ENCODE data around the gene KCNQ5. TPM values are rescaled to one million over a fixed set of nuclear protein-coding genes. Genes with fewer than 3 reads are reported as not detected.

KCNQ5 gene
- polyA plus RNA-seq, 3 donors = not detected

- H3K27ac ChIP-seq (ENCODE audit: low read depth in 1 of 2, low read length in 2 of 2) = no peak overlapping the region
- 100% methylated on average over 2 of the region's 3 CpGs for WGBS (ENCODE audit: insufficient coverage)
- no peaks in the 10 kb centered on the region for H4K20me1 ChIP-seq (ENCODE audit: insufficient read depth, low read length)
- Mint-ChIP-seq H3K27me3 (ENCODE audit: low read depth in 3 of 3) (no peaks in the 10 kb centered on the region), H3K9me3 (peaks cover 0 to 5% (median 0%) of the 10 kb centered on the region in 7 donors), H3K27ac (no peak overlapping the region), H3K36me3 (no peaks in the 10 kb centered on the region), H3K4me1 (no peaks in the 10 kb centered on the region), H3K4me3 (no peak overlapping the region)
- H3K9me3 ChIP-seq (replicated peaks in 1 of 2; ENCODE audit: control insufficient read depth in 1 of 2, insufficient read depth in 1 of 2, low read length in 2 of 2) = peaks cover 0 to 3% of the 10 kb centered on the region in 2 donors
- H3K79me2 ChIP-seq (ENCODE audit: insufficient read depth, low read length) = no peaks in the 10 kb centered on the region
- no peaks in the 10 kb centered on the region for H3K36me3 ChIP-seq (replicated peaks in 1 of 2; ENCODE audit: control insufficient read depth in 1 of 2, insufficient read depth in 2 of 2, low read length in 2 of 2)
- no peak overlapping the region for H2AFZ ChIP-seq (ENCODE audit: insufficient read depth, low read depth, low read length, poor library complexity, severe bottlenecking)
- no peaks in the 10 kb centered on the region for H3K27me3 ChIP-seq (ENCODE audit: control insufficient read depth in 2 of 2, insufficient read depth in 2 of 2, low read length in 2 of 2)
- no peak for TF ChIP-seq CTCF (IDR thresholded peaks at IDR 0.05)
- DNase-seq = no peak
- no peaks in the 10 kb centered on the region for H3K4me1 ChIP-seq (ENCODE audit: control insufficient read depth in 1 of 2, insufficient read depth in 2 of 2, low read length in 2 of 2)
- no peak overlapping the region for H3K9ac ChIP-seq (ENCODE audit: insufficient read depth, low read length, poor library complexity, severe bottlenecking)
- intact Hi-C loops (cut with micrococcal nuclease) = no loop called here
- H3K4me3 ChIP-seq (replicated peaks in 1 of 3; ENCODE audit: low read depth in 2 of 3, low read length in 3 of 3) = no peak overlapping the region
- H3K4me2 ChIP-seq (replicated peaks; ENCODE audit: extremely low read depth, low read length, poor library complexity, severe bottlenecking) = no peak overlapping the region
Observed at GRCh38 chr6:73003302-73003701, 381.4 kb downstream of the KCNQ5 start.

GRCh38 chr6:73004231-73004630 lies 382.4 kb downstream of the KCNQ5 start:
- no peak overlapping the region for H3K4me3 ChIP-seq (replicated peaks in 1 of 3; ENCODE audit: low read depth in 2 of 3, low read length in 3 of 3)
- no peaks in the 10 kb centered on the region for H3K27me3 ChIP-seq (ENCODE audit: control insufficient read depth in 2 of 2, insufficient read depth in 2 of 2, low read length in 2 of 2)
- no peaks in the 10 kb centered on the region for H3K36me3 ChIP-seq (replicated peaks in 1 of 2; ENCODE audit: control insufficient read depth in 1 of 2, insufficient read depth in 2 of 2, low read length in 2 of 2)
- H2AFZ ChIP-seq (ENCODE audit: insufficient read depth, low read depth, low read length, poor library complexity, severe bottlenecking) = no peak overlapping the region
- no peak overlapping the region for H3K27ac ChIP-seq (ENCODE audit: low read depth in 1 of 2, low read length in 2 of 2)
- H3K4me1 Mint-ChIP-seq = no peaks in the 10 kb centered on the region
- no peaks in the 10 kb centered on the region for H3K27me3 Mint-ChIP-seq (ENCODE audit: low read depth in 3 of 3)
- no peaks in the 10 kb centered on the region for H3K36me3 Mint-ChIP-seq
- no peak overlapping the region for H3K27ac Mint-ChIP-seq
- peaks cover 0 to 3% of the 10 kb centered on the region in 2 donors for H3K9me3 ChIP-seq (replicated peaks in 1 of 2; ENCODE audit: control insufficient read depth in 1 of 2, insufficient read depth in 1 of 2, low read length in 2 of 2)
- H3K4me3 Mint-ChIP-seq = no peak overlapping the region
- no peak overlapping the region for H3K4me2 ChIP-seq (replicated peaks; ENCODE audit: extremely low read depth, low read length, poor library complexity, severe bottlenecking)
- H3K9ac ChIP-seq (ENCODE audit: insufficient read depth, low read length, poor library complexity, severe bottlenecking) = no peak overlapping the region
- H4K20me1 ChIP-seq (ENCODE audit: insufficient read depth, low read length) = no peaks in the 10 kb centered on the region
- no peak for TF ChIP-seq CTCF (IDR thresholded peaks at IDR 0.05)
- no peak for DNase-seq
- intact Hi-C loops (cut with micrococcal nuclease) = no loop called here
- H3K9me3 Mint-ChIP-seq = peaks cover 0 to 5% (median 0%) of the 10 kb centered on the region in 7 donors
- H3K79me2 ChIP-seq (ENCODE audit: insufficient read depth, low read length) = no peaks in the 10 kb centered on the region
- no peaks in the 10 kb centered on the region for H3K4me1 ChIP-seq (ENCODE audit: control insufficient read depth in 1 of 2, insufficient read depth in 2 of 2, low read length in 2 of 2)

Data from CD14-positive monocyte (primary cell).